ENCODE results near the gene MDFIC.

- TF ChIP-seq POLR2A (IDR thresholded peaks at IDR 0.05; ENCODE audit: low read length), result no peak
- no peak for TF ChIP-seq GATA1 (IDR thresholded peaks at IDR 0.05; ENCODE audit: low read depth, low read length)
Measured at GRCh38 chr7:114886241-114886640, 35.7 kb upstream of the MDFIC start.
